Body of pancreas (tissue), 4 donors: ENCODE measurements around the gene HMCN2. TPM values are rescaled to one million over a fixed set of nuclear protein-coding genes. Genes with fewer than 3 reads are reported as not detected.

ENCODE experiments used
- ATAC-seq: fragments of 150-250 bp; one replicate; pipeline ENCODE4 v1.9.1; 2016
- DNase-seq, 4 donors: peaks; one replicate each; pipeline ENCODE4 v3.0.0-alpha.2; 2019
- H3K27ac ChIP-seq, 4 donors: fragments of 200-600 bp; sonication (generic); 1 replicate in 3 of 4; 2 replicates in 1 of 4; pipeline versions ENCODE4 v1.5.1 to v1.6.1; 2016 to 2019; ENCODE audit warnings: mild to moderate bottlenecking in 1 of 4, mixed read lengths in 1 of 4, moderate library complexity in 1 of 4
- H3K27me3 ChIP-seq, 2 donors: fragments of 200-600 bp; sonication (generic); one replicate each; pipeline ENCODE4 v1.6.0; 2016; ENCODE audit warnings: mild to moderate bottlenecking in 1 of 2
- H3K36me3 ChIP-seq, 2 donors: fragments of 200-600 bp; sonication (generic); replicated peaks in 1 of 2; 2 replicates each; pipeline ENCODE4 v1.5.1; 2016; ENCODE audit warnings: low read depth in 2 of 2; ENCODE audit not compliant: insufficient read depth in 1 of 2
- H3K4me1 ChIP-seq: fragments of 200-600 bp; sonication (generic); one replicate; pipeline ENCODE4 v1.6.0; 2016
- H3K4me3 ChIP-seq, 2 donors: fragments of 200-600 bp; sonication (generic); 1 replicate in 1 of 2; 2 replicates in 1 of 2; pipeline ENCODE4 v1.5.1; 2016 to 2019
- H3K9me3 ChIP-seq, 3 donors: fragments of 200-600 bp; sonication (generic); 1 replicate in 2 of 3; 2 replicates in 1 of 3; pipeline ENCODE4 v1.5.1; 2016
- CTCF ChIP-seq, 7 experiments: fragments of 450-650 bp in 4 of 7; fragments of 200-600 bp in 3 of 7; sonication (generic) in 3 of 7; IDR thresholded peaks; one replicate each; pipeline ENCODE4 v1.5.1; 2016 to 2019; ENCODE audit warnings: antibody characterized with exemption in 7 of 7
- POLR2A ChIP-seq, 3 donors: fragments of 450-650 bp; IDR thresholded peaks; one replicate each; pipeline ENCODE4 v1.6.1; 2016; ENCODE audit warnings: antibody characterized with exemption in 3 of 3, mild to moderate bottlenecking in 2 of 3
- WGBS, 2 donors: methylation state at CpG; one replicate each; pipeline ENCODE4 v1.1.5; 2017; 5-methylcytosine and 5-hydroxymethylcytosine counted together
- intact Hi-C: fragments of 100-400 bp; cut with DNase I; formaldehyde crosslinking; loops from one replicate; pipeline ENCODE4 v1.15.1; 2023
- total RNA-seq, 2 donors: library from RNA; depleted of rRNA; stranded (reverse); fragments of >200 nt; gene quantifications; one replicate each; pipeline ENCODE4 v1.1.0, GENCODE V29; 2016

HMCN2 gene
- total RNA-seq, 2 donors from 2014 or later: 0.78 to 3.6 TPM

- Histone ChIP-seq H3K36me3 (no peaks in the 10 kb centered on the region), H3K27ac (no peak overlapping the region), H3K4me3 (no peak overlapping the region), H3K9me3 (no peaks in the 10 kb centered on the region), H3K4me1 (no peaks in the 10 kb centered on the region), H3K27me3 (no peaks in the 10 kb centered on the region)
- no peak for DNase-seq
- TF ChIP-seq POLR2A (IDR thresholded peaks at IDR 0.05) (no peak), CTCF (IDR thresholded peaks at IDR 0.05) (no peak)
- no peak for ATAC-seq
- intact Hi-C loops: no loop called here
- WGBS, 2 donors: 94% methylated on average over 10 of the region's 10 CpGs; no CpG with 5 or more reads in 1 of the 2 donors
Observed at GRCh38 chr9:130470269-130470668, 204.7 kb downstream of the HMCN2 start.

DNA sequence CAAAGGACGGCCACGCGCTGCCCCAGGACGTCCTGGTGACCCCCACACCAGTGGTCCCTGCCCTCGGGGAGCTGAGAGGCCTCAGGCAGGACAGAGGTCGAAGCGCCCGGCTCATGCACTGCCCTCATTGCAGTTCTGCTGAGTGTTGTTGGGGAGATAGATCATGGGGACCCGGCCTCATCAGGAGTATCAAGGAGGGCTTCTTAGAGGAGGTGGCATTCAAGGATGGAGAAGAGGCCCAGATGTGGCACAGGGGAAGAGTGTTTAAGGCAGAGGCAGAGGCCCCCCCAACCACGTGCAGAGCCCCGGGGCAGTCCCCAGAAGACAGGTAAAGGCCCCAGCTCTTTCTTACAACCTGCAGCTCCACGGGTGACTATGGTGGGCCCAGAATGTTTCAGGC is 205.4 kb downstream of the HMCN2 start:
- Histone ChIP-seq H3K36me3 (no peaks in the 10 kb centered on the region), H3K9me3 (no peaks in the 10 kb centered on the region), H3K27me3 (no peaks in the 10 kb centered on the region), H3K4me1 (no peaks in the 10 kb centered on the region), H3K27ac (no peak overlapping the region), H3K4me3 (no peak overlapping the region)
- intact Hi-C loops: no loop called here
- no peak for DNase-seq
- ATAC-seq: no peak
- TF ChIP-seq CTCF (IDR thresholded peaks at IDR 0.05): no peak
- WGBS, 2 donors: 85 to 90% methylated on average over 12 of the region's 12 CpGs

DNA sequence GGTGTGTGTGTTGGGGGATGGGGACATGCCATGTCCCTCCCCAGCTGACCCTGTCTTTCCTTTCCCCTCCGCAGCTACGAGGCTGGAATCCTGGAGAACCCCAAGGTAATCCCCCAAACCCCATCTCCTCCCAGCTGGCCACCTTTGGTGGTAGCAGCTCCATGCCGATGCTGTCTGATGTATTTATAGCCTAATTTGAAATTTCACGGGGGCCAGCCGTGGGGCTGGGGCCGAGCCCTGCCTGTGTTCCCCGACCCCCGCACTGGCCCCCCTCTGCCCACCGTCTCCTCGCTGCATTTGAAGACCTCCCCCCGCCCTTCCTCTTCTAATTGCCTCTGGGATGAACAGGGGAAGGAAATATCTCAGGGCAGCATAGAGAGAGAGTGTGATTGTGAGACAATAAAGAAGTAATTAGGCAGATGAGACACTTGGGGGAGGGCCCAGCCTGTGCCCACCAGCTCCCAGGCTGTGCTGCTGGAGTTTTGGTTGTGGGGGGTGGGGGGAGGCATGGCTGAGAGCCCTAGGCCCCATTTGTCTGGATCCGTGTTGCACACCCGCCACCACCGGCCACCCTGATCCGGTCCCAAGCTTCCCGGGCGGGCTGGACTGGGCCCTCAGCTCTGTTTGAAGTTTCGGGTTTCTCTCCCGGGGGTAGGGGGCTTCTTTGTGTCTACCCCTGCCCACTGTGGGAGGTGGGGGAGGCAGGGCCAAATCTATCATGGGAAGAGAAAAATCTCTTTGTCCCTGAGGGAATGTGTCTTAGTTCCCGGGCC is 206.0 kb downstream of the HMCN2 start:
- no peak for TF ChIP-seq POLR2A (IDR thresholded peaks at IDR 0.05)
- TF ChIP-seq CTCF (IDR thresholded peaks at IDR 0.05): no peak
- intact Hi-C loops: no loop called here
- no peaks in the 10 kb centered on the region for H3K36me3 ChIP-seq
- 69 to 91% methylated on average over 18 to 20 of the region's 20 CpGs for WGBS, 2 donors
- no peak for DNase-seq
- no peaks in the 10 kb centered on the region for H3K4me1 ChIP-seq
- no peaks in the 10 kb centered on the region for H3K9me3 ChIP-seq
- no peak overlapping the region for H3K4me3 ChIP-seq
- H3K27me3 ChIP-seq: no peaks in the 10 kb centered on the region
- ATAC-seq: no peak
- no peak overlapping the region for H3K27ac ChIP-seq

DNA sequence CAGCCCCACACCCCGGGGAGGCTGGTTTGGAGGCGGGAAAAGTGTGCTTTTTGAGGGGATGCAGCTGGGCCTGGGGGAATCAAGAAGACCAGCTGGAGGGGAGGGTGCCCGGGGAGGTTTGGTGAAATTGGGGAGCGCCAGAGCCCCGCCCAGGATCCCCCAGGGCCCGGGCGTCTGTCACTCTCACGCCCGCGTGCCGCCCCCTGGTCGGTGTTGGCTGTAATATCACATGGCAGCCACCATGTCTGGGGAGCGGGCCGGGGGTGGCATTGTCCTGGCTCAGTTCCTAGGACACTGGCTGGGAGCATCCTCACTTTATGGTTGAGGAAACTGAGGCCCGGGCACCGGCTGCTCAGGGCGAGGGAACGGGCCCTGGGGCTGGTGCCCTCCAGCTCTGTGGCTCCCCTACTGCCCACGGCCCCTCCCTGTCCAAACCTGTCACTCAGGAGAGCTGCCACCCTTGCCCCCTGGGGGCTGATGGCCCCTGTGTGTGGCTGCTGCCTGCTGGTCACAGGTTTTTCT is 206.7 kb downstream of the HMCN2 start:
- TF ChIP-seq POLR2A (IDR thresholded peaks at IDR 0.05) (no peak), CTCF (IDR thresholded peaks at IDR 0.05) (no peak)
- intact Hi-C loops: no loop called here
- Histone ChIP-seq H3K36me3 (no peaks in the 10 kb centered on the region), H3K27me3 (no peaks in the 10 kb centered on the region), H3K9me3 (no peaks in the 10 kb centered on the region), H3K4me3 (no peak overlapping the region), H3K27ac (no peak overlapping the region), H3K4me1 (no peaks in the 10 kb centered on the region)
- DNase-seq (no peak), ATAC-seq (no peak)
- 82 to 91% methylated on average over 13 to 19 of the region's 19 CpGs for WGBS, 2 donors

DNA sequence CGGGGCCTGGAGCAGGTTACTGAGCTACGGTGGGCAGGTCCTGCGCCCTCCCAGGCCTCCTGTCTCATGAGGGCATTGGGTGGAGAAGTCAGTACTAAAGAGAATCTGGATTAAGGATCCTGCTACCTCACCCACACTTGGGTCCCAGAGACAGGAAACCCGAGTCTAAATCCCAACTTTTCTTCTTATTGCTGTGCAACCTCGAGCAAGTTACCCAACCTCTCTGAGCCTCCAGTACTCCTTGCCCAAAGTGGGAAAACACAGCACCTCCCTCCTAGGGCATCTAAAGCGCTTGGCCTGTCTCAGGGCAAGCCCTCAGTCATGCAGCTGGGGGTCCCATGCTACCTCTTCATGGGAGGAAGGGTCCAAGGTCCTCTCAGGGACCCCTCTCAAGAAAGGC is 207.4 kb downstream of the HMCN2 start:
- Histone ChIP-seq H3K27me3 (no peaks in the 10 kb centered on the region), H3K9me3 (no peaks in the 10 kb centered on the region), H3K4me3 (no peak overlapping the region), H3K4me1 (no peaks in the 10 kb centered on the region), H3K27ac (no peak overlapping the region), H3K36me3 (no peaks in the 10 kb centered on the region)
- no peak for TF ChIP-seq CTCF (IDR thresholded peaks at IDR 0.05)
- TF ChIP-seq POLR2A (IDR thresholded peaks at IDR 0.05): no peak
- no peak for ATAC-seq
- DNase-seq: no peak
- intact Hi-C loops: no loop called here
- 91% methylated on average over 5 to 6 of the region's 6 CpGs for WGBS, 2 donors
